Stimulated activated CD8-positive, alpha-beta memory T cell treated with anti-CD3 and anti-CD28 coated beads, Interleukin-7, amount 100 ng/mL, for 48 hours (primary cell): ENCODE data around the gene GLI2.

Source experiments
- DNase-seq, 2 donors: peaks; one replicate each; pipeline ENCODE4 v3.0.0-alpha.2; 2020; ENCODE audit warnings: low read depth in 1 of 2; ENCODE audit errors: extremely low read depth in 1 of 2

GLI2 gene

GRCh38 chr2:120769076-120769786 lies 33.6 kb downstream of the GLI2 start:
- no peak for DNase-seq

- no peak for DNase-seq
Measured at GRCh38 chr2:120769787-120770120, 34.1 kb downstream of the GLI2 start.

GRCh38 chr2:120770176-120770575 lies 34.5 kb downstream of the GLI2 start:
- no peak for DNase-seq

- no peak for DNase-seq
Measured at GRCh38 chr2:120770641-120771040, 35.0 kb downstream of the GLI2 start.

- DNase-seq = no peak
Measured at GRCh38 chr2:120771111-120771780, 35.6 kb downstream of the GLI2 start.

GRCh38 chr2:120771781-120772208 lies 36.1 kb downstream of the GLI2 start:
- DNase-seq = no peak

GRCh38 chr2:120772261-120772660 lies 36.6 kb downstream of the GLI2 start:
- no peak for DNase-seq

- no peak for DNase-seq
Measured at GRCh38 chr2:120773186-120773800, 37.6 kb downstream of the GLI2 start.

- DNase-seq = no peak
Measured at GRCh38 chr2:120774557-120775160, 39.0 kb downstream of the GLI2 start.

GRCh38 chr2:120775194-120775593 lies 39.5 kb downstream of the GLI2 start:
- DNase-seq = no peak

GRCh38 chr2:120775801-120776589 lies 40.3 kb downstream of the GLI2 start:
- no peak for DNase-seq

GRCh38 chr2:120776649-120777048 lies 41.0 kb downstream of the GLI2 start:
- no peak for DNase-seq

- DNase-seq = no peak
Measured at GRCh38 chr2:120777170-120777751, 41.6 kb downstream of the GLI2 start.

GRCh38 chr2:120777787-120778186 lies 42.1 kb downstream of the GLI2 start:
- no peak for DNase-seq

GRCh38 chr2:120778244-120778643 lies 42.6 kb downstream of the GLI2 start:
- no peak for DNase-seq

GRCh38 chr2:120779781-120780283 lies 44.2 kb downstream of the GLI2 start:
- no peak for DNase-seq

- no peak for DNase-seq
Measured at GRCh38 chr2:120780402-120780801, 44.7 kb downstream of the GLI2 start.

- no peak for DNase-seq
Measured at GRCh38 chr2:120783371-120783791, 47.7 kb downstream of the GLI2 start.

GRCh38 chr2:120783969-120784372 lies 48.3 kb downstream of the GLI2 start:
- no peak for DNase-seq
